Left cardiac atrium (tissue), 4 donors: Measurements from ENCODE around the gene WWOX. TPM values are rescaled to one million over a fixed set of nuclear protein-coding genes. Genes with fewer than 3 reads are reported as not detected.

Experiments used
- ATAC-seq, 2 donors: fragments of 200-7000 bp; cut with Tn5 transposase; one replicate each; pipeline ENCODE4 v1.9.1; 2020; ENCODE audit warnings: mild to moderate bottlenecking in 2 of 2, moderate library complexity in 2 of 2
- DNase-seq: peaks from one replicate; pipeline ENCODE4 v3.0.0-alpha.2; 2020
- intact Hi-C, 2 donors: fragments of 100-400 bp; cut with DNase I; formaldehyde crosslinking; loops; one replicate each; pipeline versions ENCODE4 v1.14.1 to v1.15.1; 2022 to 2023
- total RNA-seq, 2 donors: library from RNA; stranded (reverse); fragmentation: NEBNext Ultra II Directional; extraction: Animal tissue kit (Norgen Biotek cat#: 25700); gene quantifications; one replicate each; pipeline ENCODE4 v1.2.1, GENCODE V29; 2021
- donor health status: DM: no; HTN: yes; CAD: no.
- donor health status: DM: no; HTN: yes; CAD: no; lungs with severe emphysema.
- donor health status: DM: yes; HTN: yes; CAD: no.
- donor health status: Dilated cardiomyopathy.

WWOX gene
- total RNA-seq, 2 donors from 2014 or later = 7.6 to 8.6 TPM

- DNase-seq (no peak), ATAC-seq (no peak)
- intact Hi-C loops = no loop called here
Observed at GRCh38 chr16:78396046-78396445, 296.6 kb downstream of the WWOX start.

DNA sequence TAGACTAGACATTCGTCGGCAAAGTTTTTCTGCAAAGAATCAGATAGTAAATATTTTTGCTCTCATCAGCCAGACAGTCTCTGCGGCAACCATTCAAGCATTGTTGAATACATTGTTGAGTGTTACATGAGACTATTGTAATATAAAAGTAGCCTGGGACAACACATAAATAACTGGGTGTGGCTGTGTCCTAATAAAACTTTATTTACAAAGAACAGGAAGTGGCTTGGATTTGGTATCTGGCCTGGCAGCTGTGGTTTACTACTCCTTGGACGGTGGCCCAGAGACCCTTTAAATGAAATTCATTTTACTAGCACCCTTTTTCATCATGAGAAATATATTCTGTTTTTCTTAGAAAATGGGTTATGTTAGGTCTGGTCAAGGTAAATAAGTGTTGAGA lies 297.2 kb downstream of the WWOX start:
- no peak for ATAC-seq

GRCh38 chr16:78399384-78399783 lies 299.9 kb downstream of the WWOX start:
- intact Hi-C loops = no loop called here
- ATAC-seq = no peak
- no peak for DNase-seq

More for the DNA sequence above, 297.2 kb downstream of the WWOX start:
- no peak for DNase-seq
- intact Hi-C loops = no loop called here

- no peak for DNase-seq
- intact Hi-C loops = no loop called here
Observed at GRCh38 chr16:78402833-78403232, 303.4 kb downstream of the WWOX start.

DNA sequence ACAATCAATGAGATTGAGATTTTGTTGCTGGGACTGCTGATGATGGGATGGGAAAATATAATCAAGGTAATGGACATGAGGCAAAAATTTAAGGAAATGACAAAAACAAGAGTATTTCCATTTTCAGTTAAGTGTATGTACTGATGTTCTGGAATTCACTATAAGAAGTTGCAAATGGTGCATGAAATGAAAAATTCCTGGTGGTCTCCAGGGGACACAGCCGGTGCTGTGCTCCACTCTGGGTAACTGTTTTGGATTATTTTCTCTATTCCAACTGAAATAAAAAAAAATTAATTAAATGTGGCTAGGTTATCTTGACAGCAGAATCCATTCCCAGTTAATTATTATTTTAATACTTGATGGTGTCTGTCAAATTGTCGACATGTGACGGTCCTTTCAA lies 305.6 kb downstream of the WWOX start:
- intact Hi-C loops = no loop called here
- DNase-seq = no peak

More at GRCh38 chr16:78402833-78403232, 303.4 kb downstream of the WWOX start:
- no peak for ATAC-seq

GRCh38 chr16:78405833-78406232 lies 306.4 kb downstream of the WWOX start:
- ATAC-seq = no peak
- intact Hi-C loops = no loop called here
- DNase-seq = no peak

More for the DNA sequence above, 305.6 kb downstream of the WWOX start:
- ATAC-seq = no peak

GRCh38 chr16:78407191-78407590 lies 307.7 kb downstream of the WWOX start:
- intact Hi-C loops = no loop called here
- DNase-seq (no peak), ATAC-seq (peak in 1 of 2 donors; percentile 76)

DNA sequence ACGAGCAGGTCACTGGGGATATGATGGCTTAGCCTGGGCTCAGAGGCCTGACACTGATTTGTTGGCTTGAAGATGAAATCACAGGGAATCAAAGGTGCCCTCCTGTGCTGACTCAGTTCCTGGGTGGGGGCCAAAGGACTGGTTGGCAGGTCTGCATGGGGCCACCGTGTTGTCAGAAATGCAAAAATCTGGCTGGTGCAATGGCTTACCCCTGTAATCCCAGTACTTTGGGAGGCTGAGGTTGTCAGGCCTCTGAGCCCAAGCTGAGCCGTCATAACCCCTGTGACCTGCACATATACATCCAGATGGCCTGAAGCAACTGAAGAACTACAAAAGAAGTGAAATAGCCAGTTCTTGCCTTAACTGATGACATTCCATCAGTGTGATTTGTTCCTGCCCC lies 314.2 kb downstream of the WWOX start:
- ATAC-seq (no peak), DNase-seq (no peak)
- intact Hi-C loops = no loop called here

- intact Hi-C loops = no loop called here
Observed at GRCh38 chr16:78415013-78415412, 315.6 kb downstream of the WWOX start.

DNA sequence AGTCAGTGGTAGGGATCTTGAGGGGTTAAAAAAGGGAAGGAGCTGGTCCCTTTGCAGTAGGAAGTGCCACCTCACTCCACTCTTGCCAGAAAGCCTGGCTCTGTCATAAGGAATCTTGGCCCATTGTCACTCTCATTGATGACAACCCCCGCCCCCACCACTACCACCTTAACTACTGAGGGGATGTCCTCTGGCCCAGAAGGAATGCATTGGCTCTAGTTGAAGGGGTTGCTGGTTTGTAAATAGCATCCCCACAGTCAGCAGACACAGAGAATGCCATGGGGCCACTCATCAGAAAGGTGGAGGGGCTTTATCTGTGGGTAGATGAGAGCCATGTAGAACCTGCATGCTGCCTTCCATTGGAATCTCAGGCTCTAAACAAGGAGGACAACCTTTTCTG lies 316.2 kb downstream of the WWOX start:
- intact Hi-C loops = no loop called here
- DNase-seq = no peak
- no peak for ATAC-seq

More at GRCh38 chr16:78415013-78415412, 315.6 kb downstream of the WWOX start:
- no peak for ATAC-seq
- no peak for DNase-seq

DNA sequence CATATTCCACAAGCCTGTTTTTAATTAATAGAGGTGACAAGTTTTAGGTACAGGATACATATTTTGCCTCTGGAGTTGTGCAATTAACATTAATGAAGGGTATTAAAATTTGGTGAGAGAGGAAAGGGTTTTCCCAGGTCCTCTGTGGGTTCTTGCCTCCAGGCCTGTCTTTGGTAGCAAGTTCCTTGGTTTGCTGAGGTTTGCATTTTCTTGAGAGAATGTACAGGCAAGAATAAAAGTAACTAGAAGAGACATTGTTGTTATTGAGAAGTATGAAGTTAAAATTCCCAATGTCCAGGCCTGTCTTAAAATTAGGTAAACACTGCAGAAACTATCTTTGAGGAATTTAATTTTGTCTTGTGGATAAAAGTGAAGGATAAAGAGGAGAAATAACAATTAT lies 316.9 kb downstream of the WWOX start:
- DNase-seq (no peak), ATAC-seq (no peak)
- intact Hi-C loops = no loop called here

GRCh38 chr16:78421181-78421708 lies 321.8 kb downstream of the WWOX start:
- intact Hi-C loops = no loop called here
- no peak for DNase-seq
- ATAC-seq = no peak

GRCh38 chr16:78425281-78425680 lies 325.8 kb downstream of the WWOX start:
- intact Hi-C loops = no loop called here
- ATAC-seq (no peak), DNase-seq (no peak)

DNA sequence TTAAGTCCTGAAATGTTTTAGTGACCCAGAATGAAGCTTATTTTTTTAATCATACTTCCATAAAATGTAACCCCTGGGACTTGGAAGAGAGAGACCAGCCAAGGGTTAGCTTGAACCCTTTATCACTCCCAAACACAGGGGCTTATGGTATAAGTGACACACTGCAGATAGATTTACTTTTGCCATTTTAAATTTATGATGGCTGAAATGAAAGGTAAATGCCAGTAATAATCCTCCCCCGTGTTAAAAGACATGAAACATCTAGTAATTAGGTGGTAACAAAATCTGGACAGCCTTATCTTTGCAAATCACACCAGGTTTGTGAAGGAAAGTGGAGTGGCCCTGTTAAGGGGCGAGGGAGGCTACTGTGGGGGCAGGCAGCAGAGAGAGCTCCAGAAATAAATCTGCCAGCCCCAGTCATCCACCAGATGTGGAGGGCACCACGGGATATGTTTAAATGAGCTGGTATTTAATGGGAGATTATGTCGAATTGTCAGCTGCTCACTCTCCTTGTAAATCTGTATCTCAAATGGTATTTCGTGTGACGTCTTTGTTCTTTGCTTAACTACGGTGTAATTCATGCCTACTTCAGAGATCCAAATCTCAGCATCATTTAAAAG lies 326.5 kb downstream of the WWOX start:
- intact Hi-C loops = no loop called here
- no peak for ATAC-seq

DNA sequence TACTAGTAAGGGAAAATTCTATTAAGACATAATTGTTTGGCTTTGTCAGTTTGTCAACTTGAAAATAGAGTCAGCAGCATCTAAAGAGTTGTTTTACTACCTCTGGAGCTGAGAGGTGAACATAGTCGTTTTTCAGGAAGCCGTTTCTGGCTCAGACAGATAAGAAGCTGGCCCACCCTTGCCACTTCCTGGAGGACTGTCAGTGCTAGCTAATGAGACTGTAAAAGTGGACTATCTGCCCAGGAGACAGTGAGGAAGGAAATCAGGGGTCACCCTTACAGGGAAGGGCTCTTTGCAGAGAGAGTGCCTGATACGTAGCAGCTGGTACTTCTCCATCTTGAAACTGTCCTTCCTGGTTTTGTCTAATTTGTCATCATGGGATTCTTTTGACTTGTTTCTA lies 328.7 kb downstream of the WWOX start:
- intact Hi-C loops = no loop called here
- no peak for DNase-seq
- no peak for ATAC-seq

More for the DNA sequence above, 326.5 kb downstream of the WWOX start:
- DNase-seq = no peak

GRCh38 chr16:78430281-78430680 lies 330.8 kb downstream of the WWOX start:
- ATAC-seq = no peak
- intact Hi-C loops = no loop called here
- no peak for DNase-seq

DNA sequence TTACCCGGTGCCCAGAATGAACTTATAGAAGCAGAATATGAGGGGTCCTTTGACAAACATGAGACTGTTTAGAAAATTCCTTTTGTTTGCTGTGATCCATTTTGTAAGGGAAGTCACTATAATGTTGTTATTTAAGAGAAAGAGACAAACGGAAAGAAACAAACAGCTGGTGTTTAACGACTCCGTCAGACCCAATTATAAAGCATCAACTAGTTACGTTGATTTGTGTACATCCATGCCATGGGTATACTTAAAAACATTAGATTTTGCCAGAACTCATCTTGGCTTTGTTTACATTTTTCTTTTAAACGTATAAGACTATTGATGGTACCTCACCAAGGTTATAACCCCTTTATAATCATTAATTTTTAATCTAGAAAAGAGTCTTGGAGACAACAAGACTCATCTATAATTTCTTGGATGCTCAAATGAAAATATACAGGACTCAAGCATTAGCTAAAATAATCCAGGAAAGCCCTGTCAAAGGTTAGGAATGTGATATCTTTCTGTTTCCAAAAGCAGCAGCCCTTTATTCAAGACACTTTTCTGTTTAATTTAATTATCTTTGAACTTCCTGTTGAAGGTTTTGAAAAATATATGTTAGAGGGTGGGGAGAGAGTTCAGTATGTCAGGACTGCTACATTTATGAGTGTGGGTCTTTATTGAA lies 331.7 kb downstream of the WWOX start:
- intact Hi-C loops = no loop called here
- ATAC-seq (no peak), DNase-seq (no peak)

DNA sequence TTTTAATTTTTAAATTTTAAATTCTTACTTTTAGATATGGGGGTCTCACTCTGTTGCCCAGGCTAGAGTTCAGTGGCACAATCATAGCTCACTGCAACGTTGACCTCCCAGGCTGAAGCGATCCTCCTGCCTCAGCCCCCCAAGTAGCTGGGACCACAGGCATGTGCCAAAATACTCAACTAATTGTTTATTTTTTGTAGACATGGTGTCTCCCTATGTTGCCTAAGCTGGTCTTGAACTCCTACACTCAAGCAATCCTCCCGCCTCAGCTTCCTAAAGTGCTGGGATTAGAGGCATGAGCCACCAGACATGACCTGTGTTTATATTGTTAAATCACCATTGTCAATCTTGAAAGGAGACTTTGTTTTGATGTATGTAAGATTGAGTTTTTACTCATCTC lies 332.2 kb downstream of the WWOX start:
- DNase-seq = no peak
- intact Hi-C loops = no loop called here
- ATAC-seq = no peak

- DNase-seq (no peak), ATAC-seq (no peak)
- intact Hi-C loops = no loop called here
Observed at GRCh38 chr16:78432451-78432850, 333.0 kb downstream of the WWOX start.

DNA sequence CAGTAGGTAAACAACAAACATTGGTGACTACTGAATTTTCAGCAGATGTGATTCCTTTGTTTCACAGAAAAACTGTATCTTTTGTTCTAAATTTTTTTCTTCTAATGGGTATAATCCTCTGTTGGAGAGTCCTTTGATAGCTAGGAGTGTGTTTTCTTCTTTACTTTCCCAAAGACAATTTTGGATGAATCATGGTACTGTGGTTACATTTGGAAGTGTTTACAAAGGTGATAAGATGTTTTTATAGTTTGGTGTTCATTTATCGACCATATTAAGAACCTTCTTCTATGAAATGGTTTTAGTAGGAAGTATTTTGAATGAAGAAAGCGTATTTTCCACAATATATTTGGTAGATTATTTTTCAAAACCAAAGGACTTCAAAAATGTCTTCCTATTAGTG lies 333.7 kb downstream of the WWOX start:
- ATAC-seq (no peak), DNase-seq (no peak)
- intact Hi-C loops = no loop called here

- no peak for ATAC-seq
- DNase-seq = no peak
- intact Hi-C loops = no loop called here
Observed at GRCh38 chr16:78434401-78434800, 334.9 kb downstream of the WWOX start.
